ENCODE data around the gene REX1BD.

The REX1BD gene

GRCh38 chr19:18607226-18608101, 18.9 kb downstream of the REX1BD start:
- TF ChIP-seq EZH2 (IDR thresholded peaks at IDR 0.05; ENCODE audit: borderline replicate concordance, low read depth, low read length, severe bottlenecking), result no peak
- no peak for TF ChIP-seq CTCF (IDR thresholded peaks at IDR 0.05; ENCODE audit: borderline replicate concordance, extremely low read depth, low read length, poor library complexity, severe bottlenecking)
- Histone ChIP-seq H3K36me3 (ENCODE audit: insufficient read depth, low read length) (no peaks in the 10 kb centered on the region), H3K4me3 (ENCODE audit: low read depth in 1 of 2, low read length in 2 of 2) (no peak overlapping the region), H3K27me3 (ENCODE audit: insufficient read depth, low read length, poor library complexity) (peaks cover 30% of the 10 kb centered on the region), H4K20me1 (ENCODE audit: insufficient read depth, low read length) (peaks cover 2% of the 10 kb centered on the region; the same call in 1 of the 2 replicates), H3K9me3 (ENCODE audit: insufficient read depth, low read length, severe bottlenecking) (no peaks in the 10 kb centered on the region), H3K4me1 (ENCODE audit: insufficient read depth, low read length) (peaks cover 7% of the 10 kb centered on the region), H2AFZ (ENCODE audit: low read depth, low read length) (no peak overlapping the region), H3K27ac (ENCODE audit: low read length) (no peak overlapping the region), H3K79me2 (ENCODE audit: insufficient read depth, low read length) (no peaks in the 10 kb centered on the region), H3K9ac (ENCODE audit: low read depth, low read length) (no peak overlapping the region), H3K4me2 (ENCODE audit: insufficient read depth, low read length) (no peak overlapping the region)
- DNase-seq (no peak), ATAC-seq (ENCODE audit: insufficient read depth, low read depth) (no peak)

DNA sequence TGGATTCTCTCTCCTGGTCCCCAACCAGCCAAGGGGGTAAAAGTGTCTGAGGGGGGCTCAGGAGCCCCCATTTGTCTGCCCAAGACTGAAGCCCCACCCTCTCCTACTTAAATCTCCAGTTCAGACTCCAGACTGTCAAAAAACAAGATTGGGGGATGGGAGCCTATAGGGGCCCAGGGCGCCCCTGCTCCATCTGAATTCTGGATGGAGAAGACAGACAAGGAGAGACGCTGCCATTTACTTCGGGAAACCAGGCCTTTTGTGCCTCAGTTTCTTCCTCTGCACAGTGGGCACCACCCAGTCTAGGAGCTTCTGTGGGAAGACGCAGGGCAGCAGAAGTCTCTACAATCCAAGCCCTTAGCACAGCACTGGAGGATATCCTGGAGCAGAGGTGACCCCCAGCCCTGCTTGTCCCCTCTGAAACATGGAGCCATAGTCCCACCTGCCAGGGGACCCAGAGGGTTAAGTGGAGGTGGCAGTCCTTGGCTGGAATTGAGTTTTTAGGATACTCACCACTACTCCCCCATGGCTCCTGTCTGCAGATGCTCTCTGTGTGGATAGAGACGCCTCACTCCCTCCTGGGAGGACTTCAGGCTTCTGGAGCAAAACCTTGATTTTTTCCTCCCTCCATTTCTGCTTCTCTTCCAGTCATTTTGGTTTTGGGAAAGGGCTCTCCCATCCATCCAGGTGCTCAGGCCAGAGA, 19.7 kb downstream of the REX1BD start:
- H3K36me3 ChIP-seq (ENCODE audit: insufficient read depth, low read length), result no peaks in the 10 kb centered on the region
- H3K9ac ChIP-seq (ENCODE audit: low read depth, low read length), result no peak overlapping the region
- H3K79me2 ChIP-seq (ENCODE audit: insufficient read depth, low read length), result no peaks in the 10 kb centered on the region
- H3K4me1 ChIP-seq (ENCODE audit: insufficient read depth, low read length), result peaks cover 12% of the 10 kb centered on the region
- no peaks in the 10 kb centered on the region for H3K9me3 ChIP-seq (ENCODE audit: insufficient read depth, low read length, severe bottlenecking)
- TF ChIP-seq CTCF (IDR thresholded peaks at IDR 0.05; ENCODE audit: borderline replicate concordance, extremely low read depth, low read length, poor library complexity, severe bottlenecking) (no peak), EZH2 (IDR thresholded peaks at IDR 0.05; ENCODE audit: borderline replicate concordance, low read depth, low read length, severe bottlenecking) (no peak)
- no peak overlapping the region for H3K4me3 ChIP-seq (ENCODE audit: low read depth in 1 of 2, low read length in 2 of 2)
- no peak overlapping the region for H3K27ac ChIP-seq (ENCODE audit: low read length)
- DNase-seq, result no peak
- no peak overlapping the region for H2AFZ ChIP-seq (ENCODE audit: low read depth, low read length)
- H3K27me3 ChIP-seq (ENCODE audit: insufficient read depth, low read length, poor library complexity), result peaks cover 35% of the 10 kb centered on the region
- no peak overlapping the region for H3K4me2 ChIP-seq (ENCODE audit: insufficient read depth, low read length)
- no peak for ATAC-seq (ENCODE audit: insufficient read depth, low read depth)
- H4K20me1 ChIP-seq (ENCODE audit: insufficient read depth, low read length), result peaks cover 2% of the 10 kb centered on the region; the same call in 1 of the 2 replicates

DNA sequence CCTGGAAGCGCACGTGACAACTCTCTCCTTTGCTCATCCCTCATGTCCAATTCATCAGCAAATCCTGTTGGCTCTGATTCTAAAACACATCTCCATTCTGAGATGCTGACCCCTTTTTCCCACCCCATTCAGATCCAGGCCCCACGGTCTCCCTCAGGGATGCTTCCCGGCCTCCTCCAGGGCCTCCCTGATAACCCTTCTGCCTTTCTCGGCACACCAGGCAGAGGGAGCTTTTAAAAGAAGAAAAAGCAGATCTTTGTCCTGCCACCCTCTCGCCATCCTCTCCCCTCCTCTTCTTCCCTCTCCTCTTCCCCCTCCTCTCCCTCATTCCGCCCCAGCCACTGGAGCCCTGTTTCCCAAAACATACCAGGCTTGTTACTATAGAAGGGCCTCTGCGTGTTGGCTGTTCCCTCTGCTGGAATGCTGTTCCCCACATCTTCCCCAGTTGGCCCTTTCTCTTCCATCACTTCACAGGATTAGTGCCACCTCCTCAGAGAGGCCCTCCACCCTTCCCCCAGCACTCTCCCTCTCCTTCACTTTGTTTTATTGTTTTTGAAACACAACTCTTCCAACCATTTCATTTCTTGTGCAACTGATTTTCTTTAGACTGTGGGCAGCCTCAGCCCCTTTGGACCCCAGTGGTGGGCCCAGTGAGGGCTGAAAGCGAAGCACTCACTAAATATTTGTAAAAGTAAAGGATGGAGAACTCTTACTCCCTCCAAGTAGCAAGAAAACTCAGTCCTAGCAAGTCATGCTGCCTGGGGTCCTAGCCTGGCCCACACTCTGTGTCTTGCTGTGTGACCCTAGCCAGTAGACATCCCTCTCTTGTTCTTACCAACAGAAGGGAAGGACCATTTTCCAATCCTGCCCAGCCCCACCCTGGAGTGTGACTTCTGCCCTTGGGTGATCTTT, 20.5 kb downstream of the REX1BD start:
- peaks cover 2% of the 10 kb centered on the region; the same call in 1 of the 2 replicates for H4K20me1 ChIP-seq (ENCODE audit: insufficient read depth, low read length)
- H3K4me3 ChIP-seq (ENCODE audit: low read depth in 1 of 2, low read length in 2 of 2), result no peak overlapping the region
- H3K9me3 ChIP-seq (ENCODE audit: insufficient read depth, low read length, severe bottlenecking), result no peaks in the 10 kb centered on the region
- H3K4me1 ChIP-seq (ENCODE audit: insufficient read depth, low read length), result peaks cover 12% of the 10 kb centered on the region
- H3K4me2 ChIP-seq (ENCODE audit: insufficient read depth, low read length), result no peak overlapping the region
- no peak for DNase-seq
- no peak overlapping the region for H2AFZ ChIP-seq (ENCODE audit: low read depth, low read length)
- TF ChIP-seq EZH2 (IDR thresholded peaks at IDR 0.05; ENCODE audit: borderline replicate concordance, low read depth, low read length, severe bottlenecking), result no peak
- no peak for TF ChIP-seq CTCF (IDR thresholded peaks at IDR 0.05; ENCODE audit: borderline replicate concordance, extremely low read depth, low read length, poor library complexity, severe bottlenecking)
- H3K79me2 ChIP-seq (ENCODE audit: insufficient read depth, low read length), result no peaks in the 10 kb centered on the region
- H3K9ac ChIP-seq (ENCODE audit: low read depth, low read length), result no peak overlapping the region
- no peak for ATAC-seq (ENCODE audit: insufficient read depth, low read depth)
- H3K27me3 ChIP-seq (ENCODE audit: insufficient read depth, low read length, poor library complexity), result peaks cover 35% of the 10 kb centered on the region
- H3K36me3 ChIP-seq (ENCODE audit: insufficient read depth, low read length), result no peaks in the 10 kb centered on the region
- no peak overlapping the region for H3K27ac ChIP-seq (ENCODE audit: low read length)
